ENCODE data around the gene CANT1.

DNA sequence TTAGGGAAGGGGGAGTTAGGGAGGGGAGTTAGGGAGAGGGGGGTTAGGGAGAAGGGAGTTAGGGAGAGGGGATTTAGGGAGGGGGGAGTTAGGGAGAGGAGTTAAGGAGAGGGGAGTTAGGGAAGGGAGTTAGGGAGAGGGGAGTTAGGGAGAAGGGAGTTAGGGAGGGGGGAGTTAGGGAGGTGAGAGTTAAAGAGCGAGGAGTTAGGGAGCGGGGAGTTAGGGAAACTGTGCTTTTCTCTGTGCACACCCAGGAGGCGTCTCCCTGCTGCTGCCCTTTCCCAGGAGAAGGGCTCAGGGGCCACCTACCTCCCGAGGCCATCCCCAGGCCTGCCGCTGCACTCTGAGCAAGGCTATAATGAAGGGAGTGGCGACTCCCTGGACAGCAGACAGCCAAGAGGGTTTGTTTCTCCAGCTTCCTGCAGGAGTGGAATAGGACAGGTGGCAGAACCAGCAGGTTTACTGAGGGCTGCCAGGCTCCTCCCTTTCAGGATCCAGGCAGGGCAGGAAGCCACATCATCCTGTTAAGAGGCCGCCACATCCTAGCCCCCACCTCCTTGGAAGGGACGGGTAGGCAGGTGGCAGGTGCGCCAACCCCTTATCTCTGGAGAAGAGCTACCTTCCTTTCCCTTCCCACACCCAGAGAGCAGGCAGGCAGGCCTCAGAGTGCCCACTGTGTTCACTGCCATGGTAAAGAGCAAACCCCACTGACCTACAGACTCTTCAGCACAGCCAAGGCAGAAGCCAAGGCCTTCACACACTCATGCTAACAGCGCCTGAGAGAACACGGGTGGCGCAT is 4.3 kb downstream of the CANT1 start:
- TF ChIP-seq CTCF (IDR thresholded peaks at IDR 0.05) (no peak), POLR2A (IDR thresholded peaks at IDR 0.05) (peak in 1 of 2 donors; percentile 12)
